Measurements from ENCODE around the gene TTBK2.

TTBK2 gene

GRCh38 chr15:42710662-42711061, 209.9 kb downstream of the TTBK2 start:
- TF ChIP-seq EZH2 (IDR thresholded peaks at IDR 0.05; ENCODE audit: borderline replicate concordance, low read length): no peak
- TF ChIP-seq, protein P1, sequence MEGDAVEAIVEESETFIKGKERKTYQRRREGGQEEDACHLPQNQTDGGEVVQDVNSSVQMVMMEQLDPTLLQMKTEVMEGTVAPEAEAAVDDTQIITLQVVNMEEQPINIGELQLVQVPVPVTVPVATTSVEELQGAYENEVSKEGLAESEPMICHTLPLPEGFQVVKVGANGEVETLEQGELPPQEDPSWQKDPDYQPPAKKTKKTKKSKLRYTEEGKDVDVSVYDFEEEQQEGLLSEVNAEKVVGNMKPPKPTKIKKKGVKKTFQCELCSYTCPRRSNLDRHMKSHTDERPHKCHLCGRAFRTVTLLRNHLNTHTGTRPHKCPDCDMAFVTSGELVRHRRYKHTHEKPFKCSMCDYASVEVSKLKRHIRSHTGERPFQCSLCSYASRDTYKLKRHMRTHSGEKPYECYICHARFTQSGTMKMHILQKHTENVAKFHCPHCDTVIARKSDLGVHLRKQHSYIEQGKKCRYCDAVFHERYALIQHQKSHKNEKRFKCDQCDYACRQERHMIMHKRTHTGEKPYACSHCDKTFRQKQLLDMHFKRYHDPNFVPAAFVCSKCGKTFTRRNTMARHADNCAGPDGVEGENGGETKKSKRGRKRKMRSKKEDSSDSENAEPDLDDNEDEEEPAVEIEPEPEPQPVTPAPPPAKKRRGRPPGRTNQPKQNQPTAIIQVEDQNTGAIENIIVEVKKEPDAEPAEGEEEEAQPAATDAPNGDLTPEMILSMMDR (IDR thresholded peaks at IDR 0.05; ENCODE audit: low read length): no peak
- H3K9ac ChIP-seq (ENCODE audit: low read length): no peak overlapping the region

DNA sequence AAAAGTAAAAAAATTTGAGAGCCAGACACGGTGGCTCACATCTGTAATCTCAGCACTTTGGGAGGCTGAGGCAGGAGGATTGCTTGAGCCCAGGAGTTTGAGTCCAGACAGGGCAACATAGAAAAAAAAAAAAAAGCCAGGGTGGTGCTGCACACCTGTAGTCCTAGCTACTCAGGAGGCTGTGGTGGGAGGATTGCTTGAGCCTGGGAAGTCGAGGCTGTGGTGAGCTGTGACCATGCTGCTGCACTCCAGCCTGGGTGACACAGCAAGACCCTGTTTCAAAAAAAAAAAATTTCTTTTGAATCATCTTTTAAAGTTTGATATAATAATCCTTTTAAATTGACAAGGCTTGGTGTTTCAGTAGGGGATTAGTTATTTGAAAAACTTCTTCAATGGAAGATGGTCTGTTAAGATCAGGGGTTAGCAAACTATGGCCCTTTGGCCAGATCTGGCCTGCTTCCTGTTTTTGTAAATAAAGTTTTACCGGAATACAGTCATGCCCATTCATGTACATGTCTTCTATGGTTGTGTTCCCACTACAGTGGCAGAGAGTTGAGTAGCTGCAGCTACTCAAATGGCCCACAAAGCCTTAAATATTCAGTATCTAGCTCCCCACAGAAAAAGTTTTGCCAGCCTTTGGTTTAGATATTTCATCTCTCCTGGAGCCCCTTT, 212.6 kb downstream of the TTBK2 start:
- peaks cover 4% of the 10 kb centered on the region; the same call in 1 of the 2 replicates for H3K36me3 ChIP-seq (ENCODE audit: insufficient read depth, low read length)
- no peaks in the 10 kb centered on the region for H3K4me1 ChIP-seq (ENCODE audit: insufficient read depth, low read length, severe bottlenecking)
- no peaks in the 10 kb centered on the region for H3K9me2 ChIP-seq (ENCODE audit: low read depth, low read length)
- H3K27ac ChIP-seq (ENCODE audit: low read depth, low read length, poor library complexity, severe bottlenecking): no peak overlapping the region
- no peak overlapping the region for H3K9ac ChIP-seq (ENCODE audit: low read length)
- no peaks in the 10 kb centered on the region for H3K79me2 ChIP-seq (ENCODE audit: insufficient read depth, low read length)
- H3K4me3 ChIP-seq (ENCODE audit: low read depth, low read length, poor library complexity, severe bottlenecking): no peak overlapping the region
- no peak overlapping the region for H3K4me2 ChIP-seq (ENCODE audit: low read length)
- no peak for TF ChIP-seq EZH2 (IDR thresholded peaks at IDR 0.05; ENCODE audit: borderline replicate concordance, low read length)
- TF ChIP-seq, protein P1 (IDR thresholded peaks at IDR 0.05; ENCODE audit: low read length): no peak
- H3K27me3 ChIP-seq (ENCODE audit: insufficient read depth, low read length): no peaks in the 10 kb centered on the region
- H3F3A ChIP-seq (ENCODE audit: insufficient read depth, low read length): no peaks in the 10 kb centered on the region
- no peak overlapping the region for H2AFZ ChIP-seq (ENCODE audit: low read length)
- H4K20me1 ChIP-seq (ENCODE audit: insufficient read depth, low read length): no peaks in the 10 kb centered on the region
- H3K9me3 ChIP-seq (ENCODE audit: low read length): no peaks in the 10 kb centered on the region

More at GRCh38 chr15:42710662-42711061, 209.9 kb downstream of the TTBK2 start:
- no peaks in the 10 kb centered on the region for H3K4me1 ChIP-seq (ENCODE audit: insufficient read depth, low read length, severe bottlenecking)
- H3K9me3 ChIP-seq (ENCODE audit: low read length): no peaks in the 10 kb centered on the region
- H3K9me2 ChIP-seq (ENCODE audit: low read depth, low read length): no peaks in the 10 kb centered on the region
- no peaks in the 10 kb centered on the region for H4K20me1 ChIP-seq (ENCODE audit: insufficient read depth, low read length)
- H3K36me3 ChIP-seq (ENCODE audit: insufficient read depth, low read length): peaks cover 4% of the 10 kb centered on the region; the same call in 1 of the 2 replicates
- H3K27ac ChIP-seq (ENCODE audit: low read depth, low read length, poor library complexity, severe bottlenecking): no peak overlapping the region
- no peak overlapping the region for H3K4me2 ChIP-seq (ENCODE audit: low read length)
- no peaks in the 10 kb centered on the region for H3K79me2 ChIP-seq (ENCODE audit: insufficient read depth, low read length)
- no peaks in the 10 kb centered on the region for H3K27me3 ChIP-seq (ENCODE audit: insufficient read depth, low read length)
- H2AFZ ChIP-seq (ENCODE audit: low read length): no peak overlapping the region
- H3K4me3 ChIP-seq (ENCODE audit: low read depth, low read length, poor library complexity, severe bottlenecking): no peak overlapping the region
- H3F3A ChIP-seq (ENCODE audit: insufficient read depth, low read length): no peaks in the 10 kb centered on the region

DNA sequence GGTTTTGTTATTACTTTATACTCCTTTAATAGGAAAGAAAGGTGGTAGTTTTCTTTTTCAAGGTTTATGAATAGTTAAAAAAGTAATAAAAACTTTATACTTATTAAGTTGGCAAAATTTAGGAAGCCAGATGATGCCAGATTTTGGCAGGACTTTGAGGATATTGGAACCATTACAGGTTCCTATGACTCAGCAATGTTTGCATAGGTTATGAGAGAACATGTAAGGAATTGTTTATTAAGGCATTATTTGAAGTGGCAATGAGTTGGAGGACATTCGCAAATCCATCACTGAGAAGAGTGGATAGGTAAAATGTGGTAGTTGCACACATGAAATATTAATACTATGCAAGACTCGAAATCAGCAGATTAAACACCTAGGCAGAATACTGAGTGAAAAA, 213.5 kb downstream of the TTBK2 start:
- TF ChIP-seq, protein P1 (IDR thresholded peaks at IDR 0.05; ENCODE audit: low read length): no peak
- TF ChIP-seq EZH2 (IDR thresholded peaks at IDR 0.05; ENCODE audit: borderline replicate concordance, low read length): no peak
- H3K79me2 ChIP-seq (ENCODE audit: insufficient read depth, low read length): no peaks in the 10 kb centered on the region

More for the DNA sequence above, 213.5 kb downstream of the TTBK2 start:
- no peak overlapping the region for H3K27ac ChIP-seq (ENCODE audit: low read depth, low read length, poor library complexity, severe bottlenecking)
- no peak overlapping the region for H3K9ac ChIP-seq (ENCODE audit: low read length)
- H3K4me1 ChIP-seq (ENCODE audit: insufficient read depth, low read length, severe bottlenecking): no peaks in the 10 kb centered on the region
- H3F3A ChIP-seq (ENCODE audit: insufficient read depth, low read length): no peaks in the 10 kb centered on the region
- no peaks in the 10 kb centered on the region for H3K9me2 ChIP-seq (ENCODE audit: low read depth, low read length)
- H3K36me3 ChIP-seq (ENCODE audit: insufficient read depth, low read length): peaks cover 4% of the 10 kb centered on the region; the same call in 1 of the 2 replicates
- H4K20me1 ChIP-seq (ENCODE audit: insufficient read depth, low read length): no peaks in the 10 kb centered on the region
- no peak overlapping the region for H3K4me3 ChIP-seq (ENCODE audit: low read depth, low read length, poor library complexity, severe bottlenecking)
- H3K9me3 ChIP-seq (ENCODE audit: low read length): no peaks in the 10 kb centered on the region
- no peak overlapping the region for H3K4me2 ChIP-seq (ENCODE audit: low read length)
- H3K27me3 ChIP-seq (ENCODE audit: insufficient read depth, low read length): no peaks in the 10 kb centered on the region
- no peak overlapping the region for H2AFZ ChIP-seq (ENCODE audit: low read length)
